Stimulated activated CD4-positive, alpha-beta T cell treated with anti-CD3 and anti-CD28 coated beads, Interleukin-12 subunit alpha, Interleukin-12 subunit beta, amount 100 ng/mL, for 4 hours (primary cell): ENCODE results near the gene SERPINA4.

Source experiments
- DNase-seq: peaks from one replicate; pipeline ENCODE4 v3.0.0-alpha.2; 2020

SERPINA4 gene

DNA sequence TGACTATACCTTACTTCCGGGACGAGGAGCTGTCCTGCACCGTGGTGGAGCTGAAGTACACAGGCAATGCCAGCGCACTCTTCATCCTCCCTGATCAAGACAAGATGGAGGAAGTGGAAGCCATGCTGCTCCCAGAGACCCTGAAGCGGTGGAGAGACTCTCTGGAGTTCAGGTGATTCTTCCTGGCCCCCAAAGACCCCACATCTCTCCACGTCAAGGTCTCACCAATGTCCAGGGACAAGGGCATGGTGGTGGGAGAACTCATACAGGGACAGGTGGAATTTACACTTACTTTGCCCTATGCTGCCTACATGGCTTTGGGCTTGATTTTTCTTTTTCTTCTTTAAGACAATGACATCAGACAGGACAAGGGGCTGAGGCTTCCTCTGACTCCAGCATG lies 58.1 kb downstream of the SERPINA4 start:
- no peak for DNase-seq
